CD14-positive monocyte (primary cell): ENCODE results near the gene SV2B. TPM values are rescaled to one million over a fixed set of nuclear protein-coding genes. Genes with fewer than 3 reads are reported as not detected.

ENCODE experiments used
- DNase-seq, 3 donors: peaks; one replicate each; pipeline ENCODE4 v3.0.0-alpha.2; 2011 to 2022
- H2AFZ ChIP-seq: 2 replicates; pipeline ENCODE4 v1.6.0; 2012; ENCODE audit warnings: mild to moderate bottlenecking, low read depth, low read length, inconsistent platforms; ENCODE audit not compliant: insufficient read depth, poor library complexity, severe bottlenecking
- H3K27ac ChIP-seq, 2 donors: 1 replicate in 1 of 2; 2 replicates in 1 of 2; pipeline ENCODE4 v1.5.1; 2012 to 2013; ENCODE audit warnings: low read length in 2 of 2, control low read depth in 1 of 2, inconsistent platforms in 1 of 2, low read depth in 1 of 2, mild to moderate bottlenecking in 1 of 2
- H3K27me3 ChIP-seq, 2 donors: one replicate each; pipeline versions ENCODE4 v1.6.0 to v1.6.1; 2011 to 2013; ENCODE audit warnings: low read length in 2 of 2; ENCODE audit not compliant: control insufficient read depth in 2 of 2, insufficient read depth in 2 of 2
- H3K36me3 ChIP-seq, 2 donors: replicated peaks in 1 of 2; 1 replicate in 1 of 2; 2 replicates in 1 of 2; pipeline versions ENCODE4 v1.5.1 to v1.6.1; 2012 to 2013; ENCODE audit warnings: low read length in 2 of 2, control low read depth in 1 of 2, inconsistent platforms in 1 of 2, mild to moderate bottlenecking in 1 of 2; ENCODE audit not compliant: insufficient read depth in 2 of 2, control insufficient read depth in 1 of 2
- H3K4me1 ChIP-seq, 2 donors: 1 replicate in 1 of 2; 2 replicates in 1 of 2; pipeline versions ENCODE4 v1.5.1 to v1.6.1; 2012 to 2013; ENCODE audit warnings: low read length in 2 of 2, control low read depth in 1 of 2, inconsistent platforms in 1 of 2, mild to moderate bottlenecking in 1 of 2, moderate library complexity in 1 of 2; ENCODE audit not compliant: insufficient read depth in 2 of 2, control insufficient read depth in 1 of 2
- H3K4me2 ChIP-seq: replicated peaks from 2 replicates; pipeline ENCODE3; 2012; ENCODE audit warnings: low read length, moderate library complexity, mild to moderate bottlenecking; ENCODE audit not compliant: poor library complexity, severe bottlenecking; ENCODE audit errors: extremely low read depth
- H3K4me3 ChIP-seq, 3 experiments: fragments of 200-600 bp in 1 of 3; sonication (generic) in 1 of 3; replicated peaks in 1 of 3; 1 replicate in 2 of 3; 2 replicates in 1 of 3; pipeline ENCODE4 v1.5.1; 2011 to 2013; ENCODE audit warnings: low read length in 3 of 3, mild to moderate bottlenecking in 3 of 3, control low read depth in 2 of 3, low read depth in 2 of 3, inconsistent platforms in 1 of 3, moderate library complexity in 1 of 3
- H3K79me2 ChIP-seq: 2 replicates; pipeline ENCODE4 v1.6.0; 2012; ENCODE audit warnings: mild to moderate bottlenecking, control low read depth, inconsistent platforms, low read length, moderate library complexity; ENCODE audit not compliant: insufficient read depth
- H3K9ac ChIP-seq: 2 replicates; pipeline ENCODE4 v1.6.0; 2017; ENCODE audit warnings: low read length, mild to moderate bottlenecking; ENCODE audit not compliant: insufficient read depth, poor library complexity, severe bottlenecking
- H3K9me3 ChIP-seq, 2 donors: replicated peaks in 1 of 2; 1 replicate in 1 of 2; 2 replicates in 1 of 2; pipeline versions ENCODE4 v1.5.1 to v1.6.1; 2012 to 2013; ENCODE audit warnings: low read length in 2 of 2, control low read depth in 1 of 2; ENCODE audit not compliant: control insufficient read depth in 1 of 2, insufficient read depth in 1 of 2
- H4K20me1 ChIP-seq: 2 replicates; pipeline ENCODE4 v1.6.0; 2012; ENCODE audit warnings: mild to moderate bottlenecking, low read length, control low read depth, moderate library complexity; ENCODE audit not compliant: insufficient read depth
- H3K27ac Mint-ChIP-seq, 7 donors: one replicate each; pipeline ENCODE4 v1.8.0; 2020; ENCODE audit warnings: mild to moderate bottlenecking in 7 of 7, mixed read lengths in 7 of 7, moderate library complexity in 6 of 7, inconsistent platforms in 2 of 7
- H3K27me3 Mint-ChIP-seq, 3 donors: one replicate each; pipeline ENCODE4 v1.8.0; 2021 to 2022; ENCODE audit warnings: low read depth in 3 of 3, mild to moderate bottlenecking in 3 of 3, mixed read lengths in 3 of 3, moderate library complexity in 3 of 3, inconsistent platforms in 1 of 3
- H3K36me3 Mint-ChIP-seq, 2 donors: one replicate each; pipeline ENCODE4 v1.8.0; 2020; ENCODE audit warnings: mixed read lengths in 2 of 2, inconsistent platforms in 1 of 2, mild to moderate bottlenecking in 1 of 2
- H3K4me1 Mint-ChIP-seq: one replicate; pipeline ENCODE4 v1.8.0; 2020; ENCODE audit warnings: mild to moderate bottlenecking, mixed read lengths
- H3K4me3 Mint-ChIP-seq, 2 donors: one replicate each; pipeline ENCODE4 v1.8.0; 2020; ENCODE audit warnings: mild to moderate bottlenecking in 2 of 2, mixed read lengths in 2 of 2, moderate library complexity in 1 of 2
- H3K9me3 Mint-ChIP-seq, 7 donors: one replicate each; pipeline ENCODE4 v1.8.0; 2020 to 2022; ENCODE audit warnings: mixed read lengths in 7 of 7, mild to moderate bottlenecking in 6 of 7, moderate library complexity in 6 of 7, inconsistent platforms in 2 of 7
- CTCF ChIP-seq: fragments of 200-600 bp; IDR thresholded peaks from one replicate; pipeline ENCODE4 v1.8.0; 2022; ENCODE audit warnings: antibody characterized with exemption, mild to moderate bottlenecking
- whole genome bisulfite sequencing: methylation state at CpG from one replicate; pipeline ENCODE4 v1.1.5; 2013; ENCODE audit warnings: missing lambda C conversion rate; ENCODE audit not compliant: insufficient coverage; 5-methylcytosine and 5-hydroxymethylcytosine counted together
- intact Hi-C, 2 donors: fragments of 100-400 bp; cut with micrococcal nuclease; formaldehyde crosslinking; loops; one replicate each; pipeline versions ENCODE4 v1.15.0 to v1.15.1; 2023
- polyA plus RNA-seq, 3 donors: library from polyadenylated mRNA; depleted of rRNA in 1 of 3; unstranded in 2 of 3; stranded (reverse) in 1 of 3; fragments of 300-500 nt in 2 of 3; fragments of >200 nt in 1 of 3; fragmentation: Illumina TruSeq in 2 of 3; gene quantifications; 1 replicate in 2 of 3; 2 replicates in 1 of 3; pipeline ENCODE4 v1.2.3, GENCODE V29; 2012 to 2021

SV2B gene
- polyA plus RNA-seq, 3 donors, result not detected

- Histone ChIP-seq H4K20me1 (no peaks in the 10 kb centered on the region), H3K36me3 (no peaks in the 10 kb centered on the region), H2AFZ (no peak overlapping the region), H3K4me1 (no peaks in the 10 kb centered on the region), H3K9me3 (no peaks in the 10 kb centered on the region), H3K4me3 (no peak overlapping the region), H3K27ac (no peak overlapping the region), H3K4me2 (no peak overlapping the region), H3K9ac (no peak overlapping the region), H3K27me3 (peaks cover 4 to 12% of the 10 kb centered on the region in 2 donors), H3K79me2 (no peaks in the 10 kb centered on the region)
- no CpG with 5 or more reads among the region's 1 CpG for WGBS
- intact Hi-C loops, result no loop called here
- Mint-ChIP-seq H3K4me1 (no peaks in the 10 kb centered on the region), H3K27ac (no peak overlapping the region), H3K36me3 (no peaks in the 10 kb centered on the region), H3K4me3 (no peak overlapping the region), H3K27me3 (peaks cover 15 to 40% (median 23%) of the 10 kb centered on the region in 3 donors), H3K9me3 (peaks cover 0 to 8% (median 2%) of the 10 kb centered on the region in 7 donors)
- no peak for DNase-seq
- TF ChIP-seq CTCF, result no peak
These were observed 17.3 kb downstream of the SV2B start for GRCh38 chr15:91117375-91117774.

- no peaks in the 10 kb centered on the region for H3K9me3 ChIP-seq
- no peaks in the 10 kb centered on the region for H3K36me3 ChIP-seq
- no peak for TF ChIP-seq CTCF
- H3K4me1 ChIP-seq, result no peaks in the 10 kb centered on the region
- no peak overlapping the region for H3K27ac ChIP-seq
- intact Hi-C loops, result no loop called here
- Mint-ChIP-seq H3K9me3 (peaks cover 0 to 8% (median 2%) of the 10 kb centered on the region in 7 donors), H3K27me3 (peaks cover 14 to 39% (median 25%) of the 10 kb centered on the region in 3 donors), H3K36me3 (no peaks in the 10 kb centered on the region), H3K4me1 (no peaks in the 10 kb centered on the region), H3K27ac (no peak overlapping the region), H3K4me3 (peak overlapping the region in 1 of 2 donors; percentile 26)
- H4K20me1 ChIP-seq, result no peaks in the 10 kb centered on the region
- no peak overlapping the region for H3K9ac ChIP-seq
- H3K4me3 ChIP-seq, result no peak overlapping the region
- peaks cover 4 to 12% of the 10 kb centered on the region in 2 donors for H3K27me3 ChIP-seq
- DNase-seq, result no peak
- no peak overlapping the region for H2AFZ ChIP-seq
- H3K4me2 ChIP-seq, result no peak overlapping the region
- no peaks in the 10 kb centered on the region for H3K79me2 ChIP-seq
- 83% methylated on average over 10 of the region's 12 CpGs for WGBS
These were observed 18.9 kb downstream of the SV2B start for GRCh38 chr15:91118817-91119590.
